Naive thymus-derived CD8-positive, alpha-beta T cell (primary cell): ENCODE measurements around the gene CHKA. TPM values are rescaled to one million over a fixed set of nuclear protein-coding genes. Genes with fewer than 3 reads are reported as not detected.

Source experiments
- ATAC-seq, 2 donors: fragments of 150-1000 bp; cut with Tn5 transposase in 1 of 2; sonication (Bioruptor Pico), chemical (Tn5 transposase) in 1 of 2; 1 replicate in 1 of 2; 2 replicates in 1 of 2; pipeline ENCODE4 v1.10.0; 2021; ENCODE audit warnings: mild to moderate bottlenecking in 2 of 2, moderate library complexity in 2 of 2
- POLR2A ChIA-PET: fragments of 350-600 bp; sonication (Branson Sonifier 250); formaldehyde crosslinking; loops from one replicate; lab custom pipeline; 2021; ENCODE audit warnings: antibody characterized with exemption; lab: Charles Lee
- DNase-seq, 10 donors: peaks; one replicate each; pipeline versions ENCODE4 v3.0.0 to v3.0.0-alpha.2; 2020 to 2022
- H3K27ac Mint-ChIP-seq, 10 donors: one replicate each; pipeline ENCODE4 v1.8.0; 2020 to 2022; ENCODE audit warnings: mild to moderate bottlenecking in 10 of 10, mixed read lengths in 10 of 10, moderate library complexity in 4 of 10, inconsistent platforms in 1 of 10
- H3K27me3 Mint-ChIP-seq, 5 donors: one replicate each; pipeline ENCODE4 v1.8.0; 2021 to 2022; ENCODE audit warnings: mixed read lengths in 5 of 5
- H3K36me3 Mint-ChIP-seq, 3 donors: one replicate each; pipeline ENCODE4 v1.8.0; 2020 to 2022; ENCODE audit warnings: mixed read lengths in 3 of 3, mild to moderate bottlenecking in 2 of 3, inconsistent platforms in 1 of 3
- H3K4me1 Mint-ChIP-seq, 4 donors: one replicate each; pipeline ENCODE4 v1.8.0; 2021 to 2022; ENCODE audit warnings: mixed read lengths in 4 of 4
- H3K4me3 Mint-ChIP-seq, 10 donors: one replicate each; pipeline ENCODE4 v1.8.0; 2020 to 2022; ENCODE audit warnings: mild to moderate bottlenecking in 10 of 10, mixed read lengths in 10 of 10, moderate library complexity in 6 of 10, inconsistent platforms in 1 of 10
- H3K9me3 Mint-ChIP-seq, 9 donors: one replicate each; pipeline ENCODE4 v1.8.0; 2020 to 2022; ENCODE audit warnings: mixed read lengths in 9 of 9, mild to moderate bottlenecking in 3 of 9, inconsistent platforms in 1 of 9, moderate library complexity in 1 of 9
- polyA plus RNA-seq, 3 donors: library from polyadenylated mRNA; unstranded; fragments of 300-500 nt; fragmentation: Illumina TruSeq; gene quantifications; one replicate each; pipeline ENCODE4 v1.2.3, GENCODE V29; 2021
- total RNA-seq, 8 experiments: library from RNA in 2 of 8; stranded (reverse) in 2 of 8; gene quantifications; one replicate each; pipeline ENCODE4 v1.2.3 and lab custom pipeline; 2021 to 2026

CHKA gene
- total and polyA plus RNA-seq, 5 experiments from 2014 or later = 3.7 to 14.3 (median 9.1) TPM

GRCh38 chr11:68038718-68039525 is 82.3 kb downstream of the CHKA start, which contains the start of gene TCIRG1:
Gene TCIRG1 (plus strand): TSS chr11:68039025. CDS start chr11:68041272, 2,247 bp downstream.
- Mint-ChIP-seq H3K27ac (peak within 1 kb of the TSS; percentile 91 to 97 (median 94)), H3K9me3 (no peaks in the 10 kb centered on the region), H3K36me3 (peaks cover 0 to 12% (median 0%) of the 10 kb centered on the region in 3 donors), H3K27me3 (no peaks in the 10 kb centered on the region), H3K4me3 (peak within 1 kb of the TSS; percentile 80 to 96 (median 90)), H3K4me1 (peaks cover 15 to 40% (median 38%) of the 10 kb centered on the region in 4 donors)
- DNase-seq (peak in 8 of 10 donors; percentile 30 to 58 (median 44)), ATAC-seq (peak; percentile 59 to 72)
- POLR2A ChIA-PET = interaction anchor here (1.1 to 3.5 kb wide), 6 partner anchors 8 to 172 kb away, joined by 3 to 23 read pairs (median 6); partner anchors contain the start of gene NDUFS8

GRCh38 chr11:68038226-68038717 is 82.9 kb downstream of the CHKA start:
- ATAC-seq = no peak
- peak overlapping the region in 6 of 10 donors; percentile 2 to 93 (median 32) for H3K27ac Mint-ChIP-seq

GRCh38 chr11:68037411-68038225 is 83.6 kb downstream of the CHKA start:
- no peak for DNase-seq
- POLR2A ChIA-PET = interaction anchor here (0.5 to 2.6 kb wide), 4 partner anchors 11 to 294 kb away, joined by 3 to 8 read pairs (median 3); no protein-coding TSS in a partner anchor
- Mint-ChIP-seq H3K27ac (peak overlapping the region; percentile 66 to 95 (median 88)), H3K36me3 (peaks cover 0 to 14% (median 0%) of the 10 kb centered on the region in 3 donors), H3K4me1 (peaks cover 15 to 43% (median 41%) of the 10 kb centered on the region in 4 donors), H3K9me3 (no peaks in the 10 kb centered on the region), H3K27me3 (no peaks in the 10 kb centered on the region), H3K4me3 (peak overlapping the region; percentile 42 to 72 (median 57))
- ATAC-seq = no peak

More at GRCh38 chr11:68038226-68038717, 82.9 kb downstream of the CHKA start:
- Mint-ChIP-seq H3K4me1 (peaks cover 15 to 43% (median 41%) of the 10 kb centered on the region in 4 donors), H3K9me3 (no peaks in the 10 kb centered on the region), H3K4me3 (peak overlapping the region in 7 of 10 donors; percentile 10 to 91 (median 87)), H3K36me3 (peaks cover 0 to 14% (median 0%) of the 10 kb centered on the region in 3 donors), H3K27me3 (no peaks in the 10 kb centered on the region)
- no peak for DNase-seq
- POLR2A ChIA-PET = interaction anchor here (0.5 to 3.5 kb wide), 7 partner anchors 8 to 293 kb away, joined by 3 to 23 read pairs (median 4); partner anchors contain the start of gene NDUFS8

- H3K27me3 Mint-ChIP-seq = no peaks in the 10 kb centered on the region
- ATAC-seq (no peak), DNase-seq (peak in 1 of 10 donors; percentile 28)
- H3K9me3 Mint-ChIP-seq = no peaks in the 10 kb centered on the region
- peak overlapping the region in 7 of 10 donors; percentile 20 to 62 (median 51) for H3K4me3 Mint-ChIP-seq
- H3K4me1 Mint-ChIP-seq = peaks cover 15 to 45% (median 41%) of the 10 kb centered on the region in 4 donors
- peak overlapping the region; percentile 66 to 95 (median 88) for H3K27ac Mint-ChIP-seq
- POLR2A ChIA-PET = interaction anchor here (1.2 to 2.6 kb wide), 2 partner anchors 10 to 174 kb away, joined by 3 to 8 read pairs; no protein-coding TSS in a partner anchor
- H3K36me3 Mint-ChIP-seq = peaks cover 0 to 14% (median 0%) of the 10 kb centered on the region in 3 donors
Observed at GRCh38 chr11:68036717-68037239, 84.4 kb downstream of the CHKA start.

- POLR2A ChIA-PET = no interaction called here
- Mint-ChIP-seq H3K4me3 (peak overlapping the region in 1 of 10 donors; percentile 60), H3K9me3 (no peaks in the 10 kb centered on the region), H3K36me3 (peaks cover 0 to 12% (median 0%) of the 10 kb centered on the region in 3 donors), H3K27me3 (no peaks in the 10 kb centered on the region), H3K27ac (peak overlapping the region in 6 of 10 donors; percentile 66 to 92 (median 90)), H3K4me1 (peaks cover 18 to 48% (median 43%) of the 10 kb centered on the region in 4 donors)
- ATAC-seq (no peak), DNase-seq (peak in 1 of 10 donors; percentile 0)
Observed at GRCh38 chr11:68036141-68036716, 85.0 kb downstream of the CHKA start.

- DNase-seq (no peak), ATAC-seq (no peak)
- Mint-ChIP-seq H3K36me3 (peaks cover 0 to 12% (median 0%) of the 10 kb centered on the region in 3 donors), H3K27ac (peak overlapping the region in 5 of 10 donors; percentile 40 to 92 (median 52)), H3K27me3 (no peaks in the 10 kb centered on the region), H3K9me3 (no peaks in the 10 kb centered on the region), H3K4me3 (no peak overlapping the region), H3K4me1 (peaks cover 18 to 48% (median 43%) of the 10 kb centered on the region in 4 donors)
- POLR2A ChIA-PET = no interaction called here
Observed at GRCh38 chr11:68035266-68035876, 85.8 kb downstream of the CHKA start.

- POLR2A ChIA-PET = no interaction called here
- peaks cover 19 to 52% (median 45%) of the 10 kb centered on the region in 4 donors for H3K4me1 Mint-ChIP-seq
- H3K27me3 Mint-ChIP-seq = no peaks in the 10 kb centered on the region
- peak overlapping the region in 5 of 10 donors; percentile 18 to 66 (median 33) for H3K27ac Mint-ChIP-seq
- H3K4me3 Mint-ChIP-seq = peak overlapping the region in 4 of 10 donors; percentile 12 to 41 (median 18)
- H3K36me3 Mint-ChIP-seq = peaks cover 0 to 12% (median 0%) of the 10 kb centered on the region in 3 donors
- DNase-seq = no peak
- H3K9me3 Mint-ChIP-seq = no peaks in the 10 kb centered on the region
- ATAC-seq = no peak
Observed at GRCh38 chr11:68033708-68034045, 87.5 kb downstream of the CHKA start.

- H3K36me3 Mint-ChIP-seq = peaks cover 0 to 12% (median 0%) of the 10 kb centered on the region in 3 donors
- peaks cover 19 to 52% (median 46%) of the 10 kb centered on the region in 4 donors for H3K4me1 Mint-ChIP-seq
- no peaks in the 10 kb centered on the region for H3K9me3 Mint-ChIP-seq
- no peaks in the 10 kb centered on the region for H3K27me3 Mint-ChIP-seq
- no peak for DNase-seq
- POLR2A ChIA-PET = interaction anchor here (0.5 kb wide), 1 partner anchor 62 kb away, joined by 4 read pairs; no protein-coding TSS in a partner anchor
- ATAC-seq = no peak
- peak overlapping the region in 3 of 10 donors; percentile 7 to 41 (median 18) for H3K4me3 Mint-ChIP-seq
- peak overlapping the region in 2 of 10 donors; percentile 18 to 52 for H3K27ac Mint-ChIP-seq
Observed at GRCh38 chr11:68032997-68033707, 88.0 kb downstream of the CHKA start.

GRCh38 chr11:68032003-68032402 is 89.2 kb downstream of the CHKA start:
- no peak for DNase-seq
- peaks cover 0 to 12% (median 0%) of the 10 kb centered on the region in 3 donors for H3K36me3 Mint-ChIP-seq
- H3K4me1 Mint-ChIP-seq = peaks cover 17 to 44% (median 39%) of the 10 kb centered on the region in 4 donors
- POLR2A ChIA-PET = interaction anchor here (0.6 to 2.8 kb wide), 3 partner anchors 8 to 29 kb away, joined by 5 to 23 read pairs (median 7); partner anchors contain the start of genes TCIRG1 and UNC93B1
- H3K27me3 Mint-ChIP-seq = no peaks in the 10 kb centered on the region
- H3K4me3 Mint-ChIP-seq = peak overlapping the region; percentile 95 to 100 (median 97)
- H3K27ac Mint-ChIP-seq = peak overlapping the region; percentile 66 to 97 (median 86)
- H3K9me3 Mint-ChIP-seq = peaks cover 0 to 1% (median 0%) of the 10 kb centered on the region in 9 donors
- ATAC-seq = no peak

GRCh38 chr11:68031144-68031464 is 90.1 kb downstream of the CHKA start:
- peaks cover 0 to 3% (median 0%) of the 10 kb centered on the region in 9 donors for H3K9me3 Mint-ChIP-seq
- ATAC-seq (no peak), DNase-seq (peak in 1 of 10 donors; percentile 19)
- peak overlapping the region; percentile 95 to 100 (median 97) for H3K4me3 Mint-ChIP-seq
- H3K27me3 Mint-ChIP-seq = no peaks in the 10 kb centered on the region
- peaks cover 0 to 12% (median 0%) of the 10 kb centered on the region in 3 donors for H3K36me3 Mint-ChIP-seq
- H3K4me1 Mint-ChIP-seq = peaks cover 13 to 37% (median 33%) of the 10 kb centered on the region in 4 donors
- POLR2A ChIA-PET = interaction anchor here (0.6 to 2.8 kb wide), 3 partner anchors 9 to 65 kb away, joined by 3 to 23 read pairs (median 5); partner anchors contain the start of genes TCIRG1 and UNC93B1
- peak overlapping the region; percentile 82 to 97 (median 95) for H3K27ac Mint-ChIP-seq
